Activated CD4-positive, alpha-beta T cell treated with anti-CD3 and anti-CD28 coated beads, Interleukin-2, amount 10 ng/mL, durations not matched to agents 24 days and 14 days (primary cell): ENCODE results near the gene CHST3. TPM values are rescaled to one million over a fixed set of nuclear protein-coding genes. Genes with fewer than 3 reads are reported as not detected.

Experiments
- DNase-seq: peaks from one replicate; pipeline ENCODE4 v3.0.0; 2022
- H3K27ac Mint-ChIP-seq: one replicate; pipeline ENCODE4 v1.8.0; 2022; ENCODE audit warnings: mild to moderate bottlenecking, mixed read lengths
- H3K27me3 Mint-ChIP-seq: one replicate; pipeline ENCODE4 v1.8.0; 2022; ENCODE audit warnings: mixed read lengths
- H3K36me3 Mint-ChIP-seq: one replicate; pipeline ENCODE4 v1.8.0; 2022; ENCODE audit warnings: low read depth, mild to moderate bottlenecking, mixed read lengths
- H3K4me1 Mint-ChIP-seq: one replicate; pipeline ENCODE4 v1.8.0; 2021; ENCODE audit warnings: mixed read lengths
- H3K4me3 Mint-ChIP-seq: one replicate; pipeline ENCODE4 v1.8.0; 2022; ENCODE audit warnings: mild to moderate bottlenecking, moderate library complexity, mixed read lengths
- H3K9me3 Mint-ChIP-seq: one replicate; pipeline ENCODE4 v1.8.0; 2021; ENCODE audit warnings: mixed read lengths
- intact Hi-C: fragments of 100-400 bp; cut with micrococcal nuclease; formaldehyde crosslinking; loops from one replicate; pipeline ENCODE4 v1.15.1; 2023
- total RNA-seq: library from RNA; stranded (reverse); gene quantifications from 2 replicates; pipeline ENCODE4 v1.2.3, GENCODE V29; 2022

Gene CHST3
- total RNA-seq, 1 donor from 2014 or later, result 0.63 TPM

DNA sequence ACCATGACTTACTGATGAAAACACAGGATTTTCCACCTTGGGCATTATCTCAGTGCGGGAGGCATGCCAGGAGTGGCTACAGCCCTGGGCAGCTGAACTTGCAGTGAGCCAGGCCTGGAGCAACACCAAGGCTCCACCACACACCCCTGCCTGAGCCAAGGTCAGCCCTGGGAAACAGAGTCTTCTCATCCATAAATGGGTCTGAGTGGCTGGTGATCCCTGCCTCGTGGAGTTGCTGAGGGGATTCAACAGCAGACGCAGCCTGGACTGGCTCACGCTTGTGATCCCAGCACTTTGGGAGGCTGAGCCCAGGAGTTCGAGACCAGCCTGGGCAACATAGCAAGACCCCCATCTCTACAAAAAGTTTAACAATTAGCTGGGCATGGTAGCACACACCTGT, 91.9 kb downstream of the CHST3 start:
- intact Hi-C loops, result no loop called here
- Mint-ChIP-seq H3K4me3 (no peak overlapping the region), H3K27me3 (no peaks in the 10 kb centered on the region), H3K27ac (no peak overlapping the region), H3K36me3 (peaks cover 8% of the 10 kb centered on the region), H3K9me3 (no peaks in the 10 kb centered on the region), H3K4me1 (peaks cover 9% of the 10 kb centered on the region)
- DNase-seq, result no peak

DNA sequence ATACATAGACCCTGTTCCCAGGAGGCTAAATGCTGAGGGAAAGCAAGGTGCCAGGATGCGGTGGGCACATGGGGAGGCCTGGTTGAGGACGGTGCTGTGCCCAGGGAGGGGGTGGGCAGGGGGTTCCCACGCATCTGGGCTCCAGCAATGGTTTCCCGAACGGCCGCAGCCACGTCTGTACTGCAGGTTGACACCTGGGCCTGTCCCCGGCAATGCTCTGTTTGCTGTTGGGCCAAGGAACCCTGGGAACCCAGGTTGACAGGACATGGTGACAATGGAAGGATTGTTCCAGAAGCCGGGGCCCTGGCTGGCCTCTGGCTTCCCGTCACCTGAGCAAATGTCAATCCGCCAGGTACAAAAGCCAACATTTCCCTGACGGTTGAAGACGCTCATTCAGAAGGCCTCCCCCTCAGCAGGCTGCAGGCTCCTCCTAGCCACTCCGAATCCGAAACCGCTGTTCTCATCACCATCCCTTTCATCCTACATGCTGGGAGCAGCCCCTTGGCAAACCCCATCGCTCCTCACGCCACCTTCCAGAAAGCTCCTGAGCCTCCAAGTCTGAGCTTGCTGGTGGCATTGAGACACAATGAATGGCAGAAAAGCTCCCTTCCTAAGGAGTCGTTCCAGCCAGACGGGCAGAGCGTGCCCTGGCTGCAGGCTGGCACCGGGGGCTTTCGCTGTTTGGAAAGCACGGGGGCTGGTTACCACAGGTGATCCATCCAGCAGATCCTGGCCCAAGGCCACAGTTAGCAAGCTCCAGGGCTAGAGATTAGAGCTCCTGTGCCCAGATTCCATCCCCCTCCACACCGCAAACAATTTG, 92.9 kb downstream of the CHST3 start:
- Mint-ChIP-seq H3K36me3 (peaks cover 14% of the 10 kb centered on the region), H3K4me1 (peaks cover 9% of the 10 kb centered on the region), H3K27ac (peak overlapping the region; percentile 13), H3K9me3 (no peaks in the 10 kb centered on the region), H3K27me3 (no peaks in the 10 kb centered on the region), H3K4me3 (no peak overlapping the region)
- no peak for DNase-seq
- intact Hi-C loops, result no loop called here

DNA sequence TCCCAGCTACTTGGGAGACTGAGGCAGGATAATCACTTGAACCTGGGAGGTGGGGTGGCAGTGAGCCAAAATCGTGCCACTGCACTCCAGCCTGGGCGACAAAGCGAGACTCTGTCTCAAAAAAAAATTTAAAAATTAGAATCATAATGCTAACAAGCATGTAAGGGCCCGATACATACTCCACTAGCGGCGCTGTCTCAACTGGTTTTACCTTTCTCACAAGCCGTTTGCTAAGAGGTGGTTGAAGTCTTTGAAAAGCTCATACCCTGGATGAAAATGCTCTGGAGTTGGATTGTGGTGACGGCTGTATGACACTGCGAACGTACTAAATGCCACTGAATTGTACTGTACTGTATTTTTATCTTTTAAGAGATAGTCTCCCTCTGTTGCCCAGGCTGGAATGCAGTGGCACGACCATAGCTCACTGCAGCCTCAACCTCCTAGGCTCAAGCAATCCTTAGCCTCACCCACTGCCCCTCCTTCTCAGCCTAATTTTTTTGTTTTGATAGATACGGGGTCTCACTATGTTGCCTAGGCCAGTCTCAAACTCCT, 94.2 kb downstream of the CHST3 start:
- Mint-ChIP-seq H3K4me3 (no peak overlapping the region), H3K9me3 (no peaks in the 10 kb centered on the region), H3K27me3 (no peaks in the 10 kb centered on the region), H3K36me3 (peaks cover 25% of the 10 kb centered on the region), H3K4me1 (peaks cover 9% of the 10 kb centered on the region), H3K27ac (no peak overlapping the region)
- DNase-seq, result no peak
- intact Hi-C loops, result no loop called here

DNA sequence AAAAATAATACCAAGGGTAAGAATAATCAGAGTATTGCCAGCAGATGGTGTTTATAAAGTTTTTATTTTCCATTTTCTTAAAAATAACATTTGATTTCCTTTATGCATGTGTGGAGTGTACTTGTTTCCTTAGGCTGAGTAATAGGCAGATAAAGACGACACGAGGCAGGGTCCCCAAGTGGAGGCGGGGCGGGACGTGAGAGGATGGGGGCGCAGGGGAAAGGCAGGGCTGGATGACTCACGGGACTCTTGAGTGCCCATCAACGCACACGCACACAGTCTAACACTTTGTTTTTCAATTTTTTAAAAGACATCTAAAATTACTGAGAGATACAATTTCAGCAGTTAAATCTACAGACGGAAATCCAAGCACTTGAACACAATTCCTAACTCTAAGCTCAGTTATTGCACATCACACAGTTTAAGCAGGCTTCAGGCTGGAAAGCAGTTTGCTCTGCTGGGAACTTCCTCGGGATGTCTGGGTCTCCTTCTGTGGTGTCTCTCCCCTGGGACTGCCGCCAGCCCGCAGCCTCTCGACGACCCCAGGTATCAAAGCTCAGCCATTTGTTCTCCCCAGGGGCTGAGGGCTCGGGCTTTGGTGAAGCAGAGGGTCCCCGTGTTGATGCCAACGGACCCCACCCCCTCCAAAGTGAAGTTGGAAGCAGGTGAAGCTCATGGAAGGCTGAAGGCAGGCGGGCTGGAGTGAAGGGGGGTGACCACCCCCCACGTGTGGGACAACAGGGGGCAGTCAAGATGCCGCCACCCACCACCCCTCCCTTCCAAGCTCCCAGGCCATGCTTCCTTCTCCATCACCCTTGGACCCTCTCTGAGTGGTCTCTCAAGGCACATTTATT, 95.0 kb downstream of the CHST3 start:
- Mint-ChIP-seq H3K36me3 (peaks cover 28% of the 10 kb centered on the region), H3K4me3 (no peak overlapping the region), H3K9me3 (no peaks in the 10 kb centered on the region), H3K27ac (peak overlapping the region; percentile 78), H3K4me1 (peaks cover 9% of the 10 kb centered on the region), H3K27me3 (no peaks in the 10 kb centered on the region)
- intact Hi-C loops, result no loop called here
- DNase-seq, result no peak

DNA sequence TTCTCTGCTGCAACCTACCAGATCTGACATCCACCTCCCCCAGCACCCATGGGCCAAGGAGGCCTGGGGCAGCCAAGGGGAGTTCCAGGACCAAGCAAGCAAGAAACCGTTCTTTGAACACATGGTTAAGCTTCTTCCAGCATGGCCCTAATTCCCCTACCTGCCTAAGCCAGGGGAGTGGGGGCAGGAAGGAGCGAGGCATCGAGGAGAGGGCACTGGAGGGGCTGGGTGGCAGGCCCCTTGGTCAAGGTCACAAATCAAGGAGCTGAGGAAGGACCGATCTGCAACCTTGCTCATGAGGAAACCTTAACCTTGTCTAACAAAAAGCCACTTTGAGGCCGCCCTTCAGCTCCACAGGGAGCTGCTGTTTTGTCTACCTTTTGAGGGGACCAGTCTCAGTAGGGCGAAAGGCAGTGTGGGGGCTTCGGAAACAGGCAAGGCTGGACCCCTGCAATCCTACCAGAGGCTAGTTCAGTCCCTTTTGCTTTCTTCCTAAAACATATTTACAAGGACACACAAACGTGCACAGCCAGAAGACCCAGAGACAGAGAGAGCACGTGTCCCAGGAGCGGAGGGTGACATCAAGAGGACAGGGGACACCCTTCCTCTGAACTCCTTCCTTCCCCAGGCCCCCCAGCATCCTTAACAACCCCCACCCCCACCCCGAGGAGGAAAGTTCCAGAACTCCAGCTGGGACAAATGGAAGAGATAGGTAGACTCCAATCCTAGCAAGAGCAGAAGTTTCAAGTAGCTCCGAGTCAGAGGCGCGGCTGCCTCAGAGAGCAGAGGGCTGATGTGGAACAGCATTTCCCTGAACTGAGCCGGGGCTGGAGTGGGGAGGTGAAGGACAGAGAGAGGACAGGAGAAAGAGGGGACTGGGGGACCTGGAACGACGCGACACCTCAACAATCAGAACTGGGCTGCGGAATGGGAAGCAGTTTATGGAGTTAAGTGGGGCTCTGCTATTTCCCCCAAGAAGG, 95.9 kb downstream of the CHST3 start:
- Mint-ChIP-seq H3K4me3 (no peak overlapping the region), H3K27me3 (no peaks in the 10 kb centered on the region), H3K4me1 (peaks cover 5% of the 10 kb centered on the region), H3K36me3 (peaks cover 31% of the 10 kb centered on the region), H3K27ac (peak overlapping the region; percentile 78), H3K9me3 (no peaks in the 10 kb centered on the region)
- DNase-seq, result no peak
- intact Hi-C loops, result no loop called here

DNA sequence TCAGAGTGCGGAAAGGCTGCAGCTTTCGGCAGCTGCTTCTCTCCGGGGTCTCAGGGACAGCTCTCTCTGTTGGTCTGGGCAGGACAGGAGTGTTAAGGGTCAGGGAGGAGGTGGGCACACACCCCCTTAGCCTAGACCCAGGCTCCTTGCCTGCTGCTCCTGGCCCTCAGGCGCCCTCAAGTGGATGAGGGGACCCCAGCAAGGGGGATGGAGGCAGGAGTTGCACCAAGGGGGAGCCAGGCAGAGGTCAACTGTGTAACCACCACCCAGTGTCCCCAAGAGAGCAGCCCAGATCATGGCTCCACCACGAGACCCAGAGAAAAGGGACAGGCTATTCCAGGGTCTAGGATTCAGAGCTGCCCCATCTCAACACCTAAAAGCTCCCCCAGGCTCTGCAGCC, 97.3 kb downstream of the CHST3 start:
- no peaks in the 10 kb centered on the region for H3K9me3 Mint-ChIP-seq
- no peak overlapping the region for H3K27ac Mint-ChIP-seq
- intact Hi-C loops, result no loop called here
- peaks cover 4% of the 10 kb centered on the region for H3K4me1 Mint-ChIP-seq
- H3K4me3 Mint-ChIP-seq, result no peak overlapping the region
- peaks cover 39% of the 10 kb centered on the region for H3K36me3 Mint-ChIP-seq
- DNase-seq, result no peak
- H3K27me3 Mint-ChIP-seq, result no peaks in the 10 kb centered on the region

DNA sequence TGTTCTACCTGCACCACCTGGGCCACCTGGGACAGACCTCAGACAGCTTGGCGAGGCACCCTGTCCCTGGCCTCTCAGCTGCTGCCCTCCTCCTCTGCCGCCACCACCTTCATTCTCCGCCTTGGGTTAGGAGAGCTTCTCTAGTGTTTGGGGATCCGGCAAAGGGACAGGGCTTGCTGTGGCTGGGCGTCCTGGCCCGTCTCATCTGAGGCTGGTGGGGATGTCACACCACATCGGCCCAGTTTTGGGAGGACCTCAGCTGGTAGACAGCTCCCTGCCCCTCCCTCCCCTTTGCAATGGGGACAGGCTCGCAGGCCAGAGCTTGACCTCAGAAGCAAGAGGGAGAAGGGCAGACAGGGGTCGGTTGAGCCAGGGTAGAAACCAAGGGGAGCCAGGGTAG, 97.7 kb downstream of the CHST3 start:
- Mint-ChIP-seq H3K27me3 (no peaks in the 10 kb centered on the region), H3K4me1 (peaks cover 2% of the 10 kb centered on the region), H3K27ac (no peak overlapping the region), H3K36me3 (peaks cover 41% of the 10 kb centered on the region), H3K4me3 (no peak overlapping the region), H3K9me3 (no peaks in the 10 kb centered on the region)
- DNase-seq, result no peak
- intact Hi-C loops, result no loop called here

DNA sequence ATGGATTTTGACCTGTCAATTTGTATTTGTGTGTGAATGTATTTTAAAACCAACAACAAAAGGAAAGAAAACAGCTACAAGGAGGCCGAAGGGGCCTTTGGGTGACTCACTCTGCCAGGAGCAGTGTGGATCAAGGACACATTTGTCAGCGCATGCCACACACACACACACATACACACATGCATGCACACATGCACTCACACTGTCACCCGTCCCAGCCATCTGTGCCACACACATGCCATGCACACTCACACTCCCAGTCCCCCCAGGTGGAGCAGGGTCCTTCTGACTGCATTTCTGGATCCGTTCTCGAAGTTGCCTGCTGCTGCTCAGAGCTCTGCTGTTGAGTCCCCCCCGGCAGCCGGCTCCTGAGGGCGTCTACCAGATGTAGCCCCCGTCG, 98.2 kb downstream of the CHST3 start:
- peaks cover 43% of the 10 kb centered on the region for H3K36me3 Mint-ChIP-seq
- intact Hi-C loops, result no loop called here
- H3K9me3 Mint-ChIP-seq, result no peaks in the 10 kb centered on the region
- no peak overlapping the region for H3K27ac Mint-ChIP-seq
- peaks cover 2% of the 10 kb centered on the region for H3K4me1 Mint-ChIP-seq
- H3K27me3 Mint-ChIP-seq, result no peaks in the 10 kb centered on the region
- no peak overlapping the region for H3K4me3 Mint-ChIP-seq
- no peak for DNase-seq

Other genes with a start within 250 kb of the CHST3 start
- 0.26 and 0.33 TPM in 2 replicates for gene C10orf105, start 244.6 kb upstream of the CHST3 start, total RNA-seq
- 125 and 131 TPM in 2 replicates for gene VSIR, start 190.9 kb upstream of the CHST3 start, total RNA-seq
- 97.9 and 99.9 TPM in 2 replicates for gene PSAP, start 113.1 kb upstream of the CHST3 start, total RNA-seq
- 104 and 106 TPM in 2 replicates for gene SPOCK2, start 124.2 kb downstream of the CHST3 start, total RNA-seq